ENCODE measurements around the gene ARPC2. TPM values are rescaled to one million over a fixed set of nuclear protein-coding genes. Genes with fewer than 3 reads are reported as not detected.
A peak's percentile ranks its signal among the peaks of the same experiment; 100 is the strongest.

ARPC2 gene
- total and polyA plus RNA-seq, 3 experiments from 2014 or later, result 575 to 970 (median 600) TPM

DNA sequence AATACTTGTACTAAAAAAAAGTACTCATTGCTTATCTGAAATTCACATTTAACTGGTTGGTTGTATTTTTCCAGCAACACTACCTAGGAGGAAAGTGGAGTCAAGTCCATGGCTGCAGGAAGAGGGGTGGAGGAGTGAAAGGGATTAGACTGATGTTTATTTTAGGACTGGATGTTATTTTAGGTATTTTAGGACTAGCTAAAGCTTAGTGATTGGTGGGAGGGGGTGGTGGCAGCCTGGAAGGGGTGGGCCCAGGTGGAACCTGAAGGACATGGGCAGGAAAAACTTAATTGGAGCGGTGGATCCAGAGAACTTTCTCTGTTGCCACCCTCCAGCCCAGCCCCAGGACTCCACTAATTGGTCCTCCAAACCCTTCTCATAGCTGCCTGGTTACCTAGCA is 79.2 kb downstream of the ARPC2 start:
- ChIA-PET POLR2A (no interaction called here), CTCF (interaction anchor here (1.0 to 8.3 kb wide), 6 partner anchors 11 to 99 kb away, joined by 3 to 144 read pairs (median 12); partner anchors contain the start of genes AAMP, CATIP and PNKD)
- Mint-ChIP-seq H3K27ac (peak overlapping the region in 2 of 8 donors; percentile 47 to 54), H3K4me1 (peaks cover 14 to 34% (median 26%) of the 10 kb centered on the region in 3 donors), H3K36me3 (peaks cover 0 to 4% (median 0%) of the 10 kb centered on the region in 3 donors), H3K27me3 (no peaks in the 10 kb centered on the region), H3K9me3 (no peaks in the 10 kb centered on the region), H3K4me3 (peak overlapping the region in 1 of 7 donors; percentile 45)
- H3K4me3 ChIP-seq (ENCODE audit: low read length), result no peak overlapping the region
- no peaks in the 10 kb centered on the region for H3K27me3 ChIP-seq (ENCODE audit: insufficient read depth, low read length, poor library complexity, severe bottlenecking)
- peaks cover 23% of the 10 kb centered on the region for H3K4me1 ChIP-seq (ENCODE audit: insufficient read depth, low read length)
- DNase-seq, result no peak
- H3K27ac ChIP-seq (ENCODE audit: low read depth, low read length), result no peak overlapping the region
- H3K36me3 ChIP-seq (ENCODE audit: insufficient read depth, low read length), result no peaks in the 10 kb centered on the region
- no peaks in the 10 kb centered on the region for H3K9me3 ChIP-seq (ENCODE audit: low read length)

DNA sequence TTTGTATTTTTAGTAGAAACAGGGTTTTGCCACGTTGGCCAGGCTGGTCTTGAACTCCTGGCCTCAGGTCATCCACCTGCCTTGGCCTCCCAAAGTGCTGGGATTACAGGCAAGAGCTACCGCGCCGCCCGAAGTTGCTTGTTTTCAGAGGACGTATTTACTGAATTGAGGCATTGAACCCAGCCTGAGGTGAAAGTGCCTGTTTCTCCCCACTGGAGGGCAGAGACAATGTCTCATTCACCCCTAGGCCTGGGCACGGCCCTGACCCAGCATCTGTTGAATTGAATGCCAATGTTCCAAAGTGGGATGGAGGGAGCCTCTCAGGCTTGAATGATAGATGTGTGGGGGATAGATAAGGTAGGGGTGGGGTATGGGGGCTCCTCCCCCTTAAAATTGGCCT is 79.9 kb downstream of the ARPC2 start:
- no peak overlapping the region for H3K4me3 Mint-ChIP-seq
- CTCF ChIA-PET, result interaction anchor here (1.0 to 8.3 kb wide), 4 partner anchors 11 to 99 kb away, joined by 3 to 144 read pairs (median 38); partner anchors contain the start of genes AAMP, CATIP and PNKD
- Histone ChIP-seq H3K9me3 (ENCODE audit: low read length) (no peaks in the 10 kb centered on the region), H3K4me3 (ENCODE audit: low read length) (no peak overlapping the region), H3K4me1 (ENCODE audit: insufficient read depth, low read length) (peaks cover 23% of the 10 kb centered on the region), H3K27me3 (ENCODE audit: insufficient read depth, low read length, poor library complexity, severe bottlenecking) (no peaks in the 10 kb centered on the region), H3K27ac (ENCODE audit: low read depth, low read length) (no peak overlapping the region), H3K36me3 (ENCODE audit: insufficient read depth, low read length) (no peaks in the 10 kb centered on the region)
- no peak for DNase-seq
- no peaks in the 10 kb centered on the region for H3K27me3 Mint-ChIP-seq
- peaks cover 14 to 34% (median 30%) of the 10 kb centered on the region in 3 donors for H3K4me1 Mint-ChIP-seq
- peak overlapping the region in 1 of 8 donors; percentile 54 for H3K27ac Mint-ChIP-seq
- no peaks in the 10 kb centered on the region for H3K36me3 Mint-ChIP-seq
- no peaks in the 10 kb centered on the region for H3K9me3 Mint-ChIP-seq
- POLR2A ChIA-PET, result no interaction called here

DNA sequence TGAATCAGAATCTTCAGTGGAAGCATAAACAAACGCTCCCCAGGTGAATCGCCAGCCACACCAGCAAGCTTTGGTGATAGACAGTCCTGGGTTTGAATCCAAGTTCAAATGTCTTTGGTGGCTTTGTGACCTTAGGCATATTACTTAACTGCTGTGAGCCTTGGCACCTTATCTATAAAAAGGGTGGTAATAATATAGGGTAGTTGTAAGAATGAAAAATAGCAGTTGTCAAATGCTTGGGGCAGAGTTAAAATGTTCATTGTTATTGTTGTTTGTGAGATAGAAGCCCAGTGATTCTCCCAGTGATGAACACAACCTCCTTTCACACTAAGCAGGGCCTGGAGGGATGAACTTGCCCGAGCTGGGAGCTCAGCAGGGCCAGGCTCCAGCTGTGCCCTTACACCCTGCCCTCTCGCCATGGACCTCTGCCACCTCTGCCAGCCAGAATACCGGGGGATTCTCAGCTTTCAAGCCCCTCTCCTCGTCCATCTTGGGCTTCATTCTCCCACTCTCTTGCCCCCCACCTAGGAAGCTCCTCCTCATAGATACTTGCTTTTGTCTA is 81.4 kb downstream of the ARPC2 start:
- no peaks in the 10 kb centered on the region for H3K9me3 Mint-ChIP-seq
- POLR2A ChIA-PET, result no interaction called here
- CTCF ChIA-PET, result interaction anchor here (1.2 to 5.4 kb wide), 6 partner anchors 22 to 96 kb away, joined by 3 to 46 read pairs (median 6); partner anchors contain the start of gene CATIP

DNA sequence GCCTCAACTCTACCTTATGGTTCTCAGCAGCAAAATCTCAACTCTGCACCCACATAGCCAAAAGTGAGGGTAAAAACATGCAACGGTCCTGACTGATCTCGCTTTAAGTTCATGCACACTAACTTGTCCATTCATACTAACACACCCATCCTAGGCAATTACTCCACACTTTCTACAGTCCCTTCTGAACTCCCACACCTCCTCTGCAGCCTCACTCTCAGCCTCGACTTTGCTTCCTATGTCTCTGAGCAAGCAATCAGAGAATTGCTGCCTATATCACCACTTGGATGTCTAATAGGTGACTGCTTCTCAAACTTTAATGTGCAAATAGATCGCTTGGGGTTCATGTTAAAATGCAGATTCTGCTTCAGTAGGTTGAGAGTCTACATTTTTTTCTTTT is 83.2 kb downstream of the ARPC2 start:
- Histone ChIP-seq H3K36me3 (ENCODE audit: insufficient read depth, low read length) (no peaks in the 10 kb centered on the region), H3K27ac (ENCODE audit: low read depth, low read length) (no peak overlapping the region), H3K4me1 (ENCODE audit: insufficient read depth, low read length) (peaks cover 6% of the 10 kb centered on the region), H3K4me3 (ENCODE audit: low read length) (no peak overlapping the region), H3K27me3 (ENCODE audit: insufficient read depth, low read length, poor library complexity, severe bottlenecking) (no peaks in the 10 kb centered on the region), H3K9me3 (ENCODE audit: low read length) (no peaks in the 10 kb centered on the region)
- peak overlapping the region in 1 of 7 donors; percentile 48 for H3K4me3 Mint-ChIP-seq
- ChIA-PET POLR2A (no interaction called here), CTCF (interaction anchor here (0.6 to 5.4 kb wide), 6 partner anchors 27 to 200 kb away, joined by 3 to 46 read pairs (median 6); partner anchors contain the start of gene CATIP)
- no peaks in the 10 kb centered on the region for H3K9me3 Mint-ChIP-seq
- no peak for DNase-seq
- peaks cover 3 to 10% (median 9%) of the 10 kb centered on the region in 3 donors for H3K4me1 Mint-ChIP-seq
- no peak overlapping the region for H3K27ac Mint-ChIP-seq
- H3K36me3 Mint-ChIP-seq, result no peaks in the 10 kb centered on the region
- no peaks in the 10 kb centered on the region for H3K27me3 Mint-ChIP-seq

More for the DNA sequence above, 81.4 kb downstream of the ARPC2 start:
- Mint-ChIP-seq H3K27me3 (no peaks in the 10 kb centered on the region), H3K4me1 (peaks cover 7 to 24% (median 24%) of the 10 kb centered on the region in 3 donors), H3K27ac (peak overlapping the region in 1 of 8 donors; percentile 81), H3K4me3 (peak overlapping the region in 2 of 7 donors; percentile 1 to 8), H3K36me3 (no peaks in the 10 kb centered on the region)
- Histone ChIP-seq H3K27me3 (ENCODE audit: insufficient read depth, low read length, poor library complexity, severe bottlenecking) (no peaks in the 10 kb centered on the region), H3K9me3 (ENCODE audit: low read length) (no peaks in the 10 kb centered on the region), H3K36me3 (ENCODE audit: insufficient read depth, low read length) (no peaks in the 10 kb centered on the region), H3K4me3 (ENCODE audit: low read length) (no peak overlapping the region), H3K27ac (ENCODE audit: low read depth, low read length) (no peak overlapping the region), H3K4me1 (ENCODE audit: insufficient read depth, low read length) (peaks cover 14% of the 10 kb centered on the region)
- no peak for DNase-seq

DNA sequence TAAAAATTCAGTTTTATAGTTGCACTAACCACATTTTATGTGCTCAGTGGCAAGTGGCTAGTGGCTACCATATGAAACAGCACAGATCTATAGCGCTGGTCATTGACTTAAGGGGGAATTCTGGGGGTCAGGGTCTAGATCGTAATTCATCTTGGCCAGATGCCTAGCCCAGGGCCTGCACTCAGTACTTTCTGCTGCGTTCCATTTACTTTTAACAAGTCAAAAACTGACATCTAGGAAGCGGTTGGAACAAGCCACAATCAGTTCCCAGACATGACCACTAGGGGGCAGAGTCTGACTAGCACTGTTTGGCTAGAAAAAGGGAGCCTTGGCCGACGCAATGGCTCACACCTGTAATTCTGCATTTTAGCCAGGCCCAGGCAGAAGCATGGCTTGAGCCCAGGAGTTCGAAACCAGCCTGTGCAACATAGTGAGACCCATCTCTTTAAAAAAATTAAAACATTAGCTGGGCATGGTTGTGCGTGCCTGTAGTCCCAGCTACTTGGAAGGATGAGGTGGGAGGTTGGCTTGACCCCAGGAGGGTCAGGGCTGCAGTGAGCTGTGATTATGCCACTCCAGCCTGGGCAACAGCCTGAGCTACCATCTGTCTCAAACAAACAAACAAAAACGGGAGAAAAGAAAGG is 84.3 kb downstream of the ARPC2 start:
- DNase-seq, result peak; percentile 77 to 91 (median 80)
- no peaks in the 10 kb centered on the region for H3K9me3 ChIP-seq (ENCODE audit: low read length)
- H3K4me1 Mint-ChIP-seq, result peaks cover 3 to 8% (median 7%) of the 10 kb centered on the region in 3 donors
- POLR2A ChIA-PET, result interaction anchor here (1.1 kb wide), 1 partner anchor 98 kb away, joined by 3 read pairs; the partner anchor contains the start of gene CTDSP1
- H3K27me3 ChIP-seq (ENCODE audit: insufficient read depth, low read length, poor library complexity, severe bottlenecking), result no peaks in the 10 kb centered on the region
- H3K36me3 Mint-ChIP-seq, result no peaks in the 10 kb centered on the region
- H3K27ac Mint-ChIP-seq, result peak overlapping the region in 6 of 8 donors; percentile 1 to 70 (median 28)
- no peaks in the 10 kb centered on the region for H3K27me3 Mint-ChIP-seq
- H3K9me3 Mint-ChIP-seq, result no peaks in the 10 kb centered on the region
- no peak overlapping the region for H3K27ac ChIP-seq (ENCODE audit: low read depth, low read length)
- H3K4me3 ChIP-seq (ENCODE audit: low read length), result no peak overlapping the region
- CTCF ChIA-PET, result interaction anchor here (0.8 to 5.4 kb wide), 20 partner anchors 8 to 347 kb away, joined by 3 to 50 read pairs (median 4); partner anchors contain the start of genes CATIP and TMBIM1
- peak overlapping the region in 1 of 7 donors; percentile 11 for H3K4me3 Mint-ChIP-seq
- no peaks in the 10 kb centered on the region for H3K36me3 ChIP-seq (ENCODE audit: insufficient read depth, low read length)
- peaks cover 6% of the 10 kb centered on the region for H3K4me1 ChIP-seq (ENCODE audit: insufficient read depth, low read length)

Other genes with a start within 250 kb of the ARPC2 start
- 1 to 10 TPM; 1.1 to 1.8 TPM for gene TNS1, start 214.2 kb upstream of the ARPC2 start, total RNA-seq
- not detected for gene TNS1, start 214.2 kb upstream of the ARPC2 start, polyA plus RNA-seq
- not detected for gene RUFY4, start 147.9 kb upstream of the ARPC2 start, total RNA-seq
- gene RUFY4, start 147.9 kb upstream of the ARPC2 start, polyA plus RNA-seq, result not detected
- not detected for gene CXCR2, start 91.2 kb upstream of the ARPC2 start, total RNA-seq
- gene CXCR2, start 91.2 kb upstream of the ARPC2 start, polyA plus RNA-seq, result 0.85 TPM
- gene CXCR1, start 50.2 kb upstream of the ARPC2 start, total RNA-seq, result not detected
- gene CXCR1, start 50.2 kb upstream of the ARPC2 start, polyA plus RNA-seq, result 1.1 TPM
- gene GPBAR1, start 43.8 kb downstream of the ARPC2 start, total RNA-seq, result under 1 TPM; 0.51 to 0.72 TPM
- not detected for gene GPBAR1, start 43.8 kb downstream of the ARPC2 start, polyA plus RNA-seq
- 10 to 100 TPM; 94.8 to 95.2 TPM for gene AAMP, start 52.9 kb downstream of the ARPC2 start, total RNA-seq
- 86.1 TPM for gene AAMP, start 52.9 kb downstream of the ARPC2 start, polyA plus RNA-seq
- 10 to 100 TPM; 26.8 to 31.6 TPM for gene PNKD, start 53.3 kb downstream of the ARPC2 start, total RNA-seq
- 111 TPM for gene PNKD, start 53.3 kb downstream of the ARPC2 start, polyA plus RNA-seq
- 10 to 100 TPM; 82.3 to 92.3 TPM for gene TMBIM1, start 75.3 kb downstream of the ARPC2 start, total RNA-seq
- 149 TPM for gene TMBIM1, start 75.3 kb downstream of the ARPC2 start, polyA plus RNA-seq
- gene CATIP, start 139.7 kb downstream of the ARPC2 start, total RNA-seq, result not detected
- not detected for gene CATIP, start 139.7 kb downstream of the ARPC2 start, polyA plus RNA-seq
- gene SLC11A1, start 165.1 kb downstream of the ARPC2 start, total RNA-seq, result 1 to 10 TPM; 1.1 to 2.1 TPM
- 0.32 TPM for gene SLC11A1, start 165.1 kb downstream of the ARPC2 start, polyA plus RNA-seq
- gene CTDSP1, start 182.7 kb downstream of the ARPC2 start, total RNA-seq, result 100 to 1,000 TPM; 104 to 113 TPM
- 32.2 TPM for gene CTDSP1, start 182.7 kb downstream of the ARPC2 start, polyA plus RNA-seq
- gene VIL1, start 201.9 kb downstream of the ARPC2 start, total RNA-seq, result not detected
- not detected for gene VIL1, start 201.9 kb downstream of the ARPC2 start, polyA plus RNA-seq

Measured in CD8-positive, alpha-beta memory T cell (primary cell).